Ovary (tissue), 9 donors: Measurements from ENCODE around the gene PPP6R3. TPM values are rescaled to one million over a fixed set of nuclear protein-coding genes. Genes with fewer than 3 reads are reported as not detected.

Experiments
- DNase-seq, 5 donors: peaks; one replicate each; pipeline ENCODE4 v3.0.0-alpha.2; 2019 to 2020
- H3K27ac ChIP-seq, 2 donors: fragments of 200-600 bp; one replicate each; pipeline versions ENCODE4 v1.5.1 to v1.8.0; 2019 to 2022
- H3K27me3 ChIP-seq: fragments of 200-600 bp; one replicate; pipeline ENCODE4 v1.8.0; 2022
- H3K36me3 ChIP-seq: fragments of 200-600 bp; sonication (generic); one replicate; pipeline ENCODE4 v1.5.1; 2019
- H3K4me1 ChIP-seq: one replicate; pipeline ENCODE4 v1.8.1; 2013; ENCODE audit warnings: mild to moderate bottlenecking, moderate library complexity; ENCODE audit not compliant: insufficient read depth
- H3K4me3 ChIP-seq: fragments of 200-600 bp; sonication (generic); one replicate; pipeline ENCODE4 v1.5.1; 2017
- H3K9me3 ChIP-seq, 2 donors: fragments of 200-600 bp in 1 of 2; sonication (generic) in 1 of 2; one replicate each; pipeline versions ENCODE4 v1.5.1 to v1.8.1; 2013 to 2019; ENCODE audit warnings: mild to moderate bottlenecking in 1 of 2, moderate library complexity in 1 of 2
- CTCF ChIP-seq, 3 donors: fragments of 450-650 bp in 2 of 3; fragments of 200-600 bp in 1 of 3; IDR thresholded peaks; one replicate each; pipeline versions ENCODE4 v1.5.1 to v1.8.0; 2016 to 2022; ENCODE audit warnings: antibody characterized with exemption in 3 of 3, mild to moderate bottlenecking in 1 of 3
- EP300 ChIP-seq: sonication (generic); formaldehyde crosslinking; IDR thresholded peaks from one replicate; pipeline ENCODE4 v1.6.1; 2017; ENCODE audit warnings: antibody characterized with exemption
- POLR2A ChIP-seq: fragments of 450-650 bp; IDR thresholded peaks from one replicate; pipeline ENCODE4 v1.6.1; 2017; ENCODE audit warnings: antibody characterized with exemption, mild to moderate bottlenecking, moderate library complexity
- WGBS, 3 donors: extraction: QIAGEN DNeasy Blood & Tissue Kit in 1 of 3; methylation state at CpG; one replicate each; pipeline versions ENCODE4 v1.1.5 to v1.1.7; 2013 to 2017; 5-methylcytosine and 5-hydroxymethylcytosine counted together
- intact Hi-C, 4 donors: fragments of 100-400 bp; cut with DNase I; formaldehyde crosslinking; loops; one replicate each; pipeline versions ENCODE4 v1.11.0 to v1.15.1; 2022 to 2023
- polyA plus RNA-seq, 2 donors: library from polyadenylated mRNA; stranded (reverse); fragments of 200-250 nt in 1 of 2; fragments of 350-450 nt in 1 of 2; fragmentation: Illumina TruSeq in 1 of 2; extraction: RNeasy Lipid Tissue Mini Kit (QIAGEN cat#74804) in 1 of 2; gene quantifications; one replicate each; pipeline ENCODE4 v1.2.3, GENCODE V29; 2013 to 2014
- total RNA-seq, 7 donors: library from RNA; depleted of rRNA in 2 of 7; stranded (reverse); fragments of >200 nt in 2 of 7; fragmentation: NEBNext Ultra II Directional in 3 of 7; extraction: Animal tissue kit (Norgen Biotek cat#: 25700) in 3 of 7; gene quantifications; one replicate each; pipeline versions ENCODE4 v1.1.0 to v1.2.4, GENCODE V29; 2016 to 2023
- donor health status: DM: no; HTN: no; CAD: no; lungs with moderate emphysema.
- donor health status: DM: no; HTN: no; CAD: no.
- donor health status: Bipolar disorder and iron deficiency.
- donor health status: DM: yes; HTN: yes; CAD: no.
- donor health status: DM: no; HTN: no; CAD: no.
- donor health status: DM: yes; HTN: yes; CAD: no.

Gene PPP6R3
- total and polyA plus RNA-seq, 9 donors, result 36.4 to 122 (median 103) TPM

GRCh38 chr11:68525336-68525735 lies 64.8 kb downstream of the PPP6R3 start:
- no peak overlapping the region for H3K4me3 ChIP-seq
- no peaks in the 10 kb centered on the region for H3K27me3 ChIP-seq
- H3K27ac ChIP-seq, result no peak overlapping the region
- intact Hi-C loops, result no loop called here
- H3K9me3 ChIP-seq, result no peaks in the 10 kb centered on the region
- WGBS, 3 donors, result 73 to 77% (median 76%) methylated on average over 3 of the region's 3 CpGs
- peaks cover 6% of the 10 kb centered on the region for H3K4me1 ChIP-seq
- no peaks in the 10 kb centered on the region for H3K36me3 ChIP-seq
- no peak for TF ChIP-seq CTCF (IDR thresholded peaks at IDR 0.05)
- no peak for TF ChIP-seq POLR2A
- TF ChIP-seq EP300, result no peak
- DNase-seq, result no peak

GRCh38 chr11:68525930-68526329 lies 65.4 kb downstream of the PPP6R3 start:
- peaks cover 6% of the 10 kb centered on the region for H3K4me1 ChIP-seq
- H3K27me3 ChIP-seq, result no peaks in the 10 kb centered on the region
- H3K36me3 ChIP-seq, result no peaks in the 10 kb centered on the region

GRCh38 chr11:68527585-68527984 lies 67.0 kb downstream of the PPP6R3 start:
- H3K27me3 ChIP-seq, result no peaks in the 10 kb centered on the region
- DNase-seq, result no peak
- H3K27ac ChIP-seq, result no peak overlapping the region
- 92 to 93% (median 92%) methylated on average over 4 of the region's 4 CpGs for WGBS, 3 donors
- TF ChIP-seq POLR2A, result no peak
- H3K4me1 ChIP-seq, result peaks cover 11% of the 10 kb centered on the region
- H3K36me3 ChIP-seq, result no peaks in the 10 kb centered on the region
- intact Hi-C loops, result no loop called here
- no peaks in the 10 kb centered on the region for H3K9me3 ChIP-seq
- H3K4me3 ChIP-seq, result no peak overlapping the region

More at GRCh38 chr11:68525930-68526329, 65.4 kb downstream of the PPP6R3 start:
- no peak for DNase-seq
- WGBS, 3 donors, result 61 to 67% (median 61%) methylated on average over 4 of the region's 4 CpGs
- no peaks in the 10 kb centered on the region for H3K9me3 ChIP-seq
- H3K4me3 ChIP-seq, result no peak overlapping the region
- TF ChIP-seq POLR2A (no peak), EP300 (no peak), CTCF (IDR thresholded peaks at IDR 0.05) (no peak)
- intact Hi-C loops, result no loop called here
- no peak overlapping the region for H3K27ac ChIP-seq

- TF ChIP-seq CTCF (IDR thresholded peaks at IDR 0.05) (no peak), POLR2A (no peak), EP300 (no peak)
- intact Hi-C loops, result no loop called here
- Histone ChIP-seq H3K36me3 (no peaks in the 10 kb centered on the region), H3K4me3 (no peak overlapping the region), H3K27me3 (no peaks in the 10 kb centered on the region), H3K9me3 (no peaks in the 10 kb centered on the region), H3K4me1 (peaks cover 11% of the 10 kb centered on the region), H3K27ac (no peak overlapping the region)
- no peak for DNase-seq
- WGBS, 3 donors, result 17 to 30% (median 25%) methylated on average over 5 of the region's 5 CpGs
Observed at GRCh38 chr11:68528630-68529029, 68.1 kb downstream of the PPP6R3 start.

GRCh38 chr11:68531129-68531693 lies 70.7 kb downstream of the PPP6R3 start:
- H3K27ac ChIP-seq, result no peak overlapping the region
- no peak for DNase-seq
- no peak overlapping the region for H3K4me3 ChIP-seq
- H3K9me3 ChIP-seq, result no peaks in the 10 kb centered on the region
- TF ChIP-seq POLR2A (no peak), CTCF (IDR thresholded peaks at IDR 0.05) (no peak), EP300 (no peak)
- H3K36me3 ChIP-seq, result no peaks in the 10 kb centered on the region
- 90 to 94% (median 92%) methylated on average over 4 of the region's 4 CpGs for WGBS, 3 donors
- H3K4me1 ChIP-seq, result peaks cover 11% of the 10 kb centered on the region
- intact Hi-C loops, result no loop called here
- H3K27me3 ChIP-seq, result no peaks in the 10 kb centered on the region
